ENCODE data around the gene HDGF.

The HDGF gene

DNA sequence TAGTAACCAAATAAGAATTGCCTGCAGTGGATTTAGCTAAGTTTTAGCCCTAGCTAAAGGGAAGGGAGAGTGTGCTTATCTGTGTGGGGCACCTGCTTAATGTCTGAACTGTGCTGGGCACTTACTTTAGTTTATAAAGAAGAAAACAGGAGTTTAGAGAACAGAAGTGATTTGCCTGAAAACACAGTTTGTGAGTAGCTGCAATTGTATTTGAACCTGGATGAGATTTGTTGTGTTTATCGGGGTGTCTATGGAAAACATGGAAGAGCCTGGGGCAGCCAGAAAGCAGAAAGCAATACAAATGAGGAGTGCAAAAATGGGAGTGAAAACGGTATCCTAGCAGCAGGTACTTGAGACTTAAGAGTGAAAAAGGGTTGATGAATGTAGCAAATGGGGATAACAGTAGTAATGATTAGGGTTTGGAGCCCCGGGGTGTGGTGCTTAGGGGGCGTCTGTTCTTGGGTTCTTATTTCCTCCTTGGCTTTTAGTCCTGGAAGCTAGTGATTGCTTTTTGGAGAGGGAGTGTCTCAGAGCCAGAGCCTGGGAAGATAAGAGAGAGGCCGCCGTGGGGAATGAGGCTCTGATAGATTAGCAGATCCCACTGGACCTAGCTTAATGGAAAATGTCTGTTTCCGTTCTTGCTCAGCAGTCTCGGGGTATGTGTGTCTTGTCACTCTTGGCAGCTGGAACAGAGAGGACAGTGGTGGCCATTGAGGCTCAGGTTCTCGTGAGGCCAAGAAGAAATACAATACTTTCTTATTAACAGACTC lies 21.4 kb upstream of the HDGF start:
- Histone ChIP-seq H3F3A (ENCODE audit: insufficient read depth, low read length) (no peaks in the 10 kb centered on the region), H3K9ac (ENCODE audit: low read length) (no peak overlapping the region), H3K79me2 (ENCODE audit: insufficient read depth, low read length) (peaks cover 86% of the 10 kb centered on the region), H2AFZ (ENCODE audit: low read length) (no peak overlapping the region), H3K4me3 (ENCODE audit: low read depth, low read length, poor library complexity, severe bottlenecking) (no peak overlapping the region), H3K4me2 (ENCODE audit: low read length) (no peak overlapping the region), H3K9me2 (ENCODE audit: low read depth, low read length) (no peaks in the 10 kb centered on the region), H3K27ac (ENCODE audit: low read depth, low read length, poor library complexity, severe bottlenecking) (no peak overlapping the region), H4K20me1 (ENCODE audit: insufficient read depth, low read length) (no peaks in the 10 kb centered on the region), H3K9me3 (ENCODE audit: low read length) (no peaks in the 10 kb centered on the region), H3K36me3 (ENCODE audit: insufficient read depth, low read length) (peaks cover 40% of the 10 kb centered on the region), H3K4me1 (ENCODE audit: insufficient read depth, low read length, severe bottlenecking) (peaks cover 39% of the 10 kb centered on the region), H3K27me3 (ENCODE audit: insufficient read depth, low read length) (no peaks in the 10 kb centered on the region)
- TF ChIP-seq, protein P1, sequence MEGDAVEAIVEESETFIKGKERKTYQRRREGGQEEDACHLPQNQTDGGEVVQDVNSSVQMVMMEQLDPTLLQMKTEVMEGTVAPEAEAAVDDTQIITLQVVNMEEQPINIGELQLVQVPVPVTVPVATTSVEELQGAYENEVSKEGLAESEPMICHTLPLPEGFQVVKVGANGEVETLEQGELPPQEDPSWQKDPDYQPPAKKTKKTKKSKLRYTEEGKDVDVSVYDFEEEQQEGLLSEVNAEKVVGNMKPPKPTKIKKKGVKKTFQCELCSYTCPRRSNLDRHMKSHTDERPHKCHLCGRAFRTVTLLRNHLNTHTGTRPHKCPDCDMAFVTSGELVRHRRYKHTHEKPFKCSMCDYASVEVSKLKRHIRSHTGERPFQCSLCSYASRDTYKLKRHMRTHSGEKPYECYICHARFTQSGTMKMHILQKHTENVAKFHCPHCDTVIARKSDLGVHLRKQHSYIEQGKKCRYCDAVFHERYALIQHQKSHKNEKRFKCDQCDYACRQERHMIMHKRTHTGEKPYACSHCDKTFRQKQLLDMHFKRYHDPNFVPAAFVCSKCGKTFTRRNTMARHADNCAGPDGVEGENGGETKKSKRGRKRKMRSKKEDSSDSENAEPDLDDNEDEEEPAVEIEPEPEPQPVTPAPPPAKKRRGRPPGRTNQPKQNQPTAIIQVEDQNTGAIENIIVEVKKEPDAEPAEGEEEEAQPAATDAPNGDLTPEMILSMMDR (IDR thresholded peaks at IDR 0.05; ENCODE audit: low read length) = no peak
- no peak for TF ChIP-seq EZH2 (IDR thresholded peaks at IDR 0.05; ENCODE audit: borderline replicate concordance, low read length)

DNA sequence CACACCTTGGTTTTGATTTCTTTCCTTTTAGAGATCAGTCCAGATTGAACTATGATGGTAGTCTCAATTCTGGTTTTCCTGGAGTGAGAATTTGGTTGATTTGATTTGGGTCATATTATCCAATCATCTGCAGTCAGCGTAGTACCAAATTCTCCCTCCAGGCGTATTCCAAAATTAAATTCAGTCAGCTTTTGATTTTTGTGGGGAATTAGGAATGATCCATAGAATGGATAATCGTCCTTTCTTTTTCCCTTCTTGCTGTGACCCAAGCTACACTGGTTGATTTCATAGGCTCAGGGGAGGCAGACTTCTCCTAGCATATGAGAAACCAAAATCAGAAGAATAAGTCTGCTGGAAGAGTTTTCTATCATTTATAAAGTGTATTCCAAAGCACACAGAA lies 20.7 kb upstream of the HDGF start:
- Histone ChIP-seq H3K4me2 (ENCODE audit: low read length) (no peak overlapping the region), H3K9ac (ENCODE audit: low read length) (no peak overlapping the region), H3K9me2 (ENCODE audit: low read depth, low read length) (no peaks in the 10 kb centered on the region), H3K36me3 (ENCODE audit: insufficient read depth, low read length) (peaks cover 40% of the 10 kb centered on the region), H3K4me3 (ENCODE audit: low read depth, low read length, poor library complexity, severe bottlenecking) (no peak overlapping the region), H3K9me3 (ENCODE audit: low read length) (no peaks in the 10 kb centered on the region), H3K27ac (ENCODE audit: low read depth, low read length, poor library complexity, severe bottlenecking) (no peak overlapping the region), H2AFZ (ENCODE audit: low read length) (no peak overlapping the region), H3F3A (ENCODE audit: insufficient read depth, low read length) (no peaks in the 10 kb centered on the region), H3K4me1 (ENCODE audit: insufficient read depth, low read length, severe bottlenecking) (peaks cover 34% of the 10 kb centered on the region), H3K27me3 (ENCODE audit: insufficient read depth, low read length) (no peaks in the 10 kb centered on the region), H4K20me1 (ENCODE audit: insufficient read depth, low read length) (no peaks in the 10 kb centered on the region), H3K79me2 (ENCODE audit: insufficient read depth, low read length) (peaks cover 80% of the 10 kb centered on the region)
- no peak for TF ChIP-seq EZH2 (IDR thresholded peaks at IDR 0.05; ENCODE audit: borderline replicate concordance, low read length)
- TF ChIP-seq, protein P1 (IDR thresholded peaks at IDR 0.05; ENCODE audit: low read length) = no peak

- Histone ChIP-seq H3K9me3 (ENCODE audit: low read length) (no peaks in the 10 kb centered on the region), H3K27ac (ENCODE audit: low read depth, low read length, poor library complexity, severe bottlenecking) (peak overlapping the region; percentile 74), H3K4me3 (ENCODE audit: low read depth, low read length, poor library complexity, severe bottlenecking) (peak overlapping the region; percentile 90), H3K4me1 (ENCODE audit: insufficient read depth, low read length, severe bottlenecking) (peaks cover 29% of the 10 kb centered on the region), H3K27me3 (ENCODE audit: insufficient read depth, low read length) (no peaks in the 10 kb centered on the region), H3F3A (ENCODE audit: insufficient read depth, low read length) (no peaks in the 10 kb centered on the region), H2AFZ (ENCODE audit: low read length) (no peak overlapping the region), H3K9me2 (ENCODE audit: low read depth, low read length) (no peaks in the 10 kb centered on the region), H4K20me1 (ENCODE audit: insufficient read depth, low read length) (no peaks in the 10 kb centered on the region), H3K36me3 (ENCODE audit: insufficient read depth, low read length) (peaks cover 39% of the 10 kb centered on the region), H3K4me2 (ENCODE audit: low read length) (peak overlapping the region; percentile 86), H3K79me2 (ENCODE audit: insufficient read depth, low read length) (peaks cover 56% of the 10 kb centered on the region), H3K9ac (ENCODE audit: low read length) (peak overlapping the region; percentile 96)
- no peak for TF ChIP-seq EZH2 (IDR thresholded peaks at IDR 0.05; ENCODE audit: borderline replicate concordance, low read length)
- TF ChIP-seq, protein P1 (IDR thresholded peaks at IDR 0.05; ENCODE audit: low read length) = no peak
These were observed 17.3 kb upstream of the HDGF start for GRCh38 chr1:156768610-156769295.
